K562 (cell line): ENCODE measurements around the gene CTDNEP1. TPM values are rescaled to one million over a fixed set of nuclear protein-coding genes. Genes with fewer than 3 reads are reported as not detected.
A peak's percentile ranks its signal among the peaks of the same experiment; 100 is the strongest.

ENCODE experiments used
- ARID4B ChIP-seq: sonication (generic); formaldehyde crosslinking; IDR thresholded peaks from 2 replicates; pipeline ENCODE4 v1.8.0; 2022; ENCODE audit warnings: mild to moderate bottlenecking, missing genetic modification reagents
- CHD2 ChIP-seq: IDR thresholded peaks from 2 replicates; pipeline ENCODE4 v1.6.1; 2011; ENCODE audit warnings: low read depth, low read length
- E2F6 ChIP-seq, 2 experiments: IDR thresholded peaks; 2 replicates each; pipeline ENCODE4 v1.6.1; 2011; ENCODE audit warnings: borderline replicate concordance in 1 of 2, control low read depth in 1 of 2, low read depth in 1 of 2, low read length in 1 of 2, mild to moderate bottlenecking in 1 of 2, mixed read lengths in 1 of 2, moderate library complexity in 1 of 2; ENCODE audit not compliant: insufficient read depth in 1 of 2, insufficient read length in 1 of 2, poor library complexity in 1 of 2, severe bottlenecking in 1 of 2; ENCODE audit errors: extremely low read depth in 1 of 2
- EGR1 ChIP-seq: fragments of 450-650 bp; conservative IDR thresholded peaks from 2 replicates; pipeline ENCODE4 v1.6.1; 2017; ENCODE audit warnings: mild to moderate bottlenecking
- EP400 ChIP-seq: fragments of 450-650 bp; IDR thresholded peaks from 2 replicates; pipeline ENCODE4 v1.6.1; 2017; ENCODE audit warnings: antibody characterized with exemption, mild to moderate bottlenecking, moderate library complexity
- HDAC1 ChIP-seq, 2 experiments: fragments of 450-650 bp; IDR thresholded peaks; 2 replicates each; pipeline ENCODE4 v1.6.1; 2016 to 2017; ENCODE audit warnings: inconsistent platforms in 1 of 2, mild to moderate bottlenecking in 1 of 2, moderate library complexity in 1 of 2
- HMGN3 ChIP-seq: IDR thresholded peaks from 2 replicates; pipeline ENCODE4 v1.6.1; 2011; ENCODE audit warnings: borderline replicate concordance, low read depth, mild to moderate bottlenecking, mixed read lengths, low read length; ENCODE audit not compliant: insufficient read length; ENCODE audit errors: extremely low read depth
- JUND ChIP-seq, 2 experiments: IDR thresholded peaks; 2 replicates in 1 of 2; 3 replicates in 1 of 2; pipeline ENCODE4 v1.6.1; 2011; ENCODE audit warnings: borderline replicate concordance in 2 of 2, low read depth in 2 of 2, low read length in 2 of 2, improper control_type of control experiment in 1 of 2, missing biosample characterization in 1 of 2, missing genetic modification characterization in 1 of 2, missing genetic modification reagents in 1 of 2
- KLF13 ChIP-seq: fragments of 450-650 bp; IDR thresholded peaks from 2 replicates; pipeline ENCODE4 v1.6.1; 2016; ENCODE audit warnings: missing genetic modification characterization, low read depth, mild to moderate bottlenecking, missing compliant biosample characterization, moderate library complexity, borderline replicate concordance
- MEF2D ChIP-seq: conservative IDR thresholded peaks from 2 replicates; pipeline ENCODE4 v1.6.1; 2016; ENCODE audit warnings: low read depth, missing genetic modification characterization, missing compliant biosample characterization
- MNT ChIP-seq, 2 experiments: fragments of 450-650 bp; conservative IDR thresholded peaks; 2 replicates each; pipeline ENCODE4 v1.6.1; 2017; ENCODE audit warnings: mild to moderate bottlenecking in 2 of 2, moderate library complexity in 2 of 2
- MXI1 ChIP-seq: IDR thresholded peaks from 2 replicates; pipeline ENCODE4 v1.6.1; 2011; ENCODE audit warnings: low read depth, mild to moderate bottlenecking, improper control_type of control experiment, low read length
- PYGO2 ChIP-seq: fragments of 450-650 bp; IDR thresholded peaks from 2 replicates; pipeline ENCODE4 v1.6.1; 2016; ENCODE audit warnings: mild to moderate bottlenecking, missing genetic modification characterization, moderate library complexity, missing compliant biosample characterization
- RBFOX2 ChIP-seq: fragments of 200-400 bp; formaldehyde crosslinking; IDR thresholded peaks from 2 replicates; pipeline ENCODE4 v1.6.1; 2017; ENCODE audit warnings: low read depth, mild to moderate bottlenecking, low read length, moderate library complexity
- SIN3A ChIP-seq, 2 experiments: fragments of 150-350 bp in 1 of 2; IDR thresholded peaks; 2 replicates each; pipeline ENCODE4 v1.6.1; 2011 to 2016; ENCODE audit warnings: borderline replicate concordance in 2 of 2, low read depth in 2 of 2, low read length in 2 of 2, mild to moderate bottlenecking in 2 of 2, moderate library complexity in 2 of 2; ENCODE audit not compliant: control insufficient read depth in 1 of 2
- TBP ChIP-seq: optimal IDR thresholded peaks from 2 replicates; pipeline ENCODE3; 2011; ENCODE audit warnings: low read depth, low read length, improper control_type of control experiment
- ZNF224 ChIP-seq: sonication (generic); formaldehyde crosslinking; IDR thresholded peaks from 2 replicates; pipeline ENCODE4 v1.8.0; 2022; ENCODE audit warnings: mild to moderate bottlenecking, missing genetic modification reagents
- ZNF24 ChIP-seq: fragments of 450-650 bp; IDR thresholded peaks from 2 replicates; pipeline ENCODE4 v1.6.1; 2016
- polyA plus RNA-seq, 8 experiments: library from polyadenylated mRNA; depleted of rRNA in 4 of 8; stranded (reverse) in 5 of 8; unstranded in 3 of 8; fragments of >200 nt; fragmentation: Nextera tagmentation in 2 of 8; fragmentation: Illumina TruSeq in 1 of 8; extraction: Ambion mirVana in 2 of 8; extraction: Trizol in 1 of 8; gene quantifications; 2 replicates each; pipeline versions ENCODE4 v1.2.1 to v1.2.3, GENCODE V29; 2011 to 2014; ENCODE audit warnings: inconsistent platforms in 1 of 8, missing spikeins in 1 of 8
- total RNA-seq, 7 experiments: library from RNA; depleted of rRNA in 6 of 7; stranded (reverse); fragments of >200 nt in 6 of 7; fragmentation: Illumina TruSeq in 2 of 7; extraction: Trizol in 2 of 7; gene quantifications; 2 replicates each; pipeline versions ENCODE4 v1.2.1 to v1.2.3, GENCODE V29; 2011 to 2021; ENCODE audit warnings: low replicate concordance in 1 of 7

Gene CTDNEP1
- total and polyA plus RNA-seq, 9 of the 15 experiments (the other 6 are each of a cell fraction or from before 2014, with no cell fraction given) = 10.7 to 150 (median 28.5) TPM

GRCh38 chr17:7281074-7281952, 29.8 kb upstream of the CTDNEP1 start, which contains the start of gene SLC2A4 (continued):
- TF ChIP-seq HMGN3 = peak; percentile 45
- peak; percentile 98 to 99 for TF ChIP-seq MNT (conservative IDR thresholded peaks at IDR 0.05)
- TF ChIP-seq HDAC1 (IDR thresholded peaks at IDR 0.05) = peak in 1 of 2 experiments; percentile 68; a peak in 2 of 4 replicates
- peak; percentile 70 for TF ChIP-seq EGR1
- TF ChIP-seq CHD2 = peak; percentile 79
- peak; percentile 80; a peak in 2 of 4 replicates for TF ChIP-seq SIN3A (IDR thresholded peaks at IDR 0.05; ENCODE audit: borderline replicate concordance in 2 of 2, control insufficient read depth in 1 of 2, low read depth in 2 of 2, low read length in 2 of 2)
- TF ChIP-seq KLF13 = peak; percentile 74; the same call in 1 of the 2 replicates
- TF ChIP-seq PYGO2 (tag) = no peak
- no peak for TF ChIP-seq JUND (IDR thresholded peaks at IDR 0.05; ENCODE audit: borderline replicate concordance, low read depth, low read length)
- no peak for TF ChIP-seq JUND (tag; IDR thresholded peaks at IDR 0.05; ENCODE audit: borderline replicate concordance, low read depth, low read length)
- no peak for TF ChIP-seq ZNF24
- TF ChIP-seq MXI1 = peak; percentile 84
- peak; percentile 40; the same call in 1 of the 2 replicates for TF ChIP-seq EP400
- TF ChIP-seq ZNF224 (CRISPR knock-in tag) = no peak
- peak; percentile 65; the same call in 1 of the 2 replicates for TF ChIP-seq MEF2D
- TF ChIP-seq ARID4B (CRISPR knock-in tag) = no peak; the same call in 1 of the 2 replicates
- peak; percentile 56 for TF ChIP-seq RBFOX2
- TF ChIP-seq E2F6 (IDR thresholded peaks at IDR 0.05; ENCODE audit: borderline replicate concordance in 1 of 2, extremely low read depth in 1 of 2, insufficient read depth in 1 of 2, insufficient read length in 1 of 2, low read depth in 1 of 2, low read length in 1 of 2, poor library complexity in 1 of 2, severe bottlenecking in 1 of 2) = peak; percentile 66 to 94
- TF ChIP-seq TBP = peak; percentile 35
